BLaER1 treated with 17β-estradiol and CSF1 and Interleukin-3, amounts not matched to agents 10 nM and 100 nM (cell line): ENCODE results near the gene HOXB4.

ENCODE experiments used
- H3K27ac ChIP-seq, 11 experiments: shearing (Covaris generic); formaldehyde crosslinking; 2 replicates each; pipeline ENCODE4 v1.8.1; 2022
- H3K27me3 ChIP-seq, 11 experiments: shearing (Covaris generic); formaldehyde crosslinking; 2 replicates each; pipeline ENCODE4 v1.8.1; 2022
- H3K36me3 ChIP-seq, 11 experiments: shearing (Covaris generic); formaldehyde crosslinking; 2 replicates each; pipeline ENCODE4 v1.8.1; 2022
- H3K4me1 ChIP-seq, 10 experiments: shearing (Covaris generic); formaldehyde crosslinking; 2 replicates each; pipeline ENCODE4 v1.8.1; 2022
- H3K4me2 ChIP-seq, 11 experiments: shearing (Covaris generic); formaldehyde crosslinking; 2 replicates each; pipeline ENCODE4 v1.8.1; 2022
- H3K4me3 ChIP-seq, 10 experiments: shearing (Covaris generic); formaldehyde crosslinking; 2 replicates each; pipeline ENCODE4 v1.8.1; 2022
- H3K9ac ChIP-seq, 11 experiments: shearing (Covaris generic); formaldehyde crosslinking; 2 replicates each; pipeline ENCODE4 v1.8.1; 2022
- H3K9me3 ChIP-seq, 11 experiments: shearing (Covaris generic); formaldehyde crosslinking; replicated peaks in 1 of 11; 2 replicates each; pipeline ENCODE4 v1.8.1; 2022
- H4K20me1 ChIP-seq, 11 experiments: shearing (Covaris generic); formaldehyde crosslinking; 2 replicates each; pipeline ENCODE4 v1.8.1; 2022
- Cebpa-rat ChIP-seq, 11 experiments: shearing (Covaris generic); IDR thresholded peaks; 2 replicates each; pipeline ENCODE4 v1.8.1; 2022

The HOXB4 gene

GRCh38 chr17:48593126-48593829 is 15.1 kb upstream of the HOXB4 start, which contains the start of gene HOXB5:
TSS of gene HOXB5 (minus strand) at chr17:48593779. CDS start at chr17:48593682, 97 bp downstream.
- peaks cover 0 to 96% (median 87%) of the 10 kb centered on the region in 11 experiments; a peak in 18 of 22 replicates for H4K20me1 ChIP-seq
- peaks cover 98 to 100% (median 100%) of the 10 kb centered on the region in 11 experiments for H3K27me3 ChIP-seq
- peak within 1 kb of the TSS in 7 of 11 experiments; percentile 4 to 97 (median 38); a peak in 11 of 22 replicates for H3K4me2 ChIP-seq
- TF ChIP-seq Cebpa-rat (IDR thresholded peaks at IDR 0.05) = no peak
- peaks cover 0 to 8% (median 4%) of the 10 kb centered on the region in 10 experiments; a peak in 8 of 20 replicates for H3K4me1 ChIP-seq
- H3K36me3 ChIP-seq = no peaks in the 10 kb centered on the region
- no peak within 1 kb of the TSS for H3K9ac ChIP-seq
- peak within 1 kb of the TSS in 4 of 10 experiments; percentile 8 to 44 (median 40); a peak in 6 of 20 replicates for H3K4me3 ChIP-seq
- no peak within 1 kb of the TSS for H3K27ac ChIP-seq
- peaks cover 0 to 12% (median 9%) of the 10 kb centered on the region in 11 experiments; a peak in 13 of 22 replicates for H3K9me3 ChIP-seq

GRCh38 chr17:48592577-48592976 is 14.4 kb upstream of the HOXB4 start:
- H3K27me3 ChIP-seq = peaks cover 98 to 100% (median 100%) of the 10 kb centered on the region in 11 experiments
- no peak for TF ChIP-seq Cebpa-rat (IDR thresholded peaks at IDR 0.05)
- peaks cover 0 to 96% (median 88%) of the 10 kb centered on the region in 11 experiments; a peak in 19 of 22 replicates for H4K20me1 ChIP-seq
- H3K4me2 ChIP-seq = peak overlapping the region in 2 of 11 experiments; percentile 88 to 97; a peak in 3 of 22 replicates
- H3K9me3 ChIP-seq = peaks cover 0 to 5% (median 2%) of the 10 kb centered on the region in 11 experiments; a peak in 11 of 22 replicates
- peaks cover 2 to 15% (median 8%) of the 10 kb centered on the region in 10 experiments; a peak in 16 of 20 replicates for H3K4me1 ChIP-seq
- no peaks in the 10 kb centered on the region for H3K36me3 ChIP-seq
- no peak overlapping the region for H3K9ac ChIP-seq
- no peak overlapping the region for H3K4me3 ChIP-seq
- no peak overlapping the region for H3K27ac ChIP-seq

GRCh38 chr17:48592057-48592514 is 13.9 kb upstream of the HOXB4 start:
- no peak overlapping the region for H3K9ac ChIP-seq
- peaks cover 0 to 96% (median 87%) of the 10 kb centered on the region in 11 experiments; a peak in 19 of 22 replicates for H4K20me1 ChIP-seq
- no peak for TF ChIP-seq Cebpa-rat (IDR thresholded peaks at IDR 0.05)
- peaks cover 5 to 20% (median 12%) of the 10 kb centered on the region in 10 experiments; a peak in 16 of 20 replicates for H3K4me1 ChIP-seq
- no peak overlapping the region for H3K4me2 ChIP-seq
- peaks cover 98 to 100% (median 100%) of the 10 kb centered on the region in 11 experiments for H3K27me3 ChIP-seq
- H3K27ac ChIP-seq = no peak overlapping the region
- no peaks in the 10 kb centered on the region for H3K36me3 ChIP-seq
- H3K9me3 ChIP-seq = no peaks in the 10 kb centered on the region
- no peak overlapping the region for H3K4me3 ChIP-seq

GRCh38 chr17:48591255-48592056 is 13.3 kb upstream of the HOXB4 start:
- Histone ChIP-seq H4K20me1 (peaks cover 0 to 96% (median 87%) of the 10 kb centered on the region in 11 experiments; a peak in 19 of 22 replicates), H3K9ac (no peak overlapping the region), H3K4me3 (no peak overlapping the region)

GRCh38 chr17:48590607-48591161 is 12.5 kb upstream of the HOXB4 start:
- Histone ChIP-seq H3K27ac (no peak overlapping the region), H4K20me1 (peaks cover 0 to 96% (median 89%) of the 10 kb centered on the region in 11 experiments; a peak in 19 of 22 replicates), H3K9ac (no peak overlapping the region), H3K4me1 (peaks cover 9 to 34% (median 20%) of the 10 kb centered on the region in 10 experiments; a peak in 18 of 20 replicates), H3K4me3 (no peak overlapping the region), H3K27me3 (peaks cover 98 to 100% (median 100%) of the 10 kb centered on the region in 11 experiments), H3K36me3 (no peaks in the 10 kb centered on the region), H3K4me2 (no peak overlapping the region), H3K9me3 (no peaks in the 10 kb centered on the region)
- TF ChIP-seq Cebpa-rat (IDR thresholded peaks at IDR 0.05) = no peak

More at GRCh38 chr17:48591255-48592056, 13.3 kb upstream of the HOXB4 start:
- TF ChIP-seq Cebpa-rat (IDR thresholded peaks at IDR 0.05) = no peak
- Histone ChIP-seq H3K4me1 (peaks cover 5 to 26% (median 14%) of the 10 kb centered on the region in 10 experiments; a peak in 17 of 20 replicates), H3K27ac (no peak overlapping the region), H3K9me3 (no peaks in the 10 kb centered on the region), H3K4me2 (no peak overlapping the region), H3K27me3 (peaks cover 98 to 100% (median 100%) of the 10 kb centered on the region in 11 experiments), H3K36me3 (no peaks in the 10 kb centered on the region)

- H3K36me3 ChIP-seq = no peaks in the 10 kb centered on the region
- TF ChIP-seq Cebpa-rat (IDR thresholded peaks at IDR 0.05) = no peak
- no peak within 1 kb of the TSS for H3K27ac ChIP-seq
- peaks cover 98 to 100% (median 100%) of the 10 kb centered on the region in 11 experiments for H3K27me3 ChIP-seq
- peaks cover 0 to 95% (median 89%) of the 10 kb centered on the region in 11 experiments; a peak in 19 of 22 replicates for H4K20me1 ChIP-seq
- no peak within 1 kb of the TSS for H3K4me3 ChIP-seq
- H3K9ac ChIP-seq = no peak within 1 kb of the TSS
- peak within 1 kb of the TSS in 1 of 11 experiments; percentile 11; a peak in 1 of 22 replicates for H3K4me2 ChIP-seq
- H3K9me3 ChIP-seq = no peaks in the 10 kb centered on the region
- H3K4me1 ChIP-seq = peaks cover 11 to 37% (median 22%) of the 10 kb centered on the region in 10 experiments; a peak in 18 of 20 replicates
These were observed 11.9 kb upstream of the HOXB4 start, which contains the start of gene HOXB3 for GRCh38 chr17:48589831-48590606. TSS of gene HOXB3 (minus strand) at chr17:48590241. CDS start at chr17:48552474, 37,767 bp downstream.

- H3K4me3 ChIP-seq = no peak overlapping the region
- no peak overlapping the region for H3K27ac ChIP-seq
- peaks cover 97 to 100% (median 100%) of the 10 kb centered on the region in 11 experiments for H3K27me3 ChIP-seq
- no peak overlapping the region for H3K9ac ChIP-seq
- no peak for TF ChIP-seq Cebpa-rat (IDR thresholded peaks at IDR 0.05)
- H3K9me3 ChIP-seq = no peaks in the 10 kb centered on the region
- no peaks in the 10 kb centered on the region for H3K36me3 ChIP-seq
- peaks cover 11 to 38% (median 22%) of the 10 kb centered on the region in 10 experiments; a peak in 18 of 20 replicates for H3K4me1 ChIP-seq
- H4K20me1 ChIP-seq = peaks cover 0 to 92% (median 84%) of the 10 kb centered on the region in 11 experiments; a peak in 19 of 22 replicates
- H3K4me2 ChIP-seq = no peak overlapping the region
These were observed 11.1 kb upstream of the HOXB4 start for GRCh38 chr17:48589060-48589830.
